NCI-H128 (cell line): ENCODE results near the gene GDF10.

ENCODE experiments used
- DNase-seq: peaks from one replicate; lab custom pipeline; 2025; ENCODE audit not compliant: unreplicated experiment; lab: John Stamatoyannopoulos, UW

Gene GDF10

GRCh38 chr10:47331954-47332353 is 32.0 kb downstream of the GDF10 start:
- DNase-seq, result no peak

- no peak for DNase-seq
Measured at GRCh38 chr10:47332371-47332770, 32.4 kb downstream of the GDF10 start.

GRCh38 chr10:47332946-47333345 is 32.9 kb downstream of the GDF10 start:
- no peak for DNase-seq

GRCh38 chr10:47333532-47333931 is 33.5 kb downstream of the GDF10 start:
- DNase-seq, result no peak

- DNase-seq, result no peak
Measured at GRCh38 chr10:47334466-47335295, 34.7 kb downstream of the GDF10 start.

GRCh38 chr10:47335906-47336305 is 35.9 kb downstream of the GDF10 start:
- no peak for DNase-seq

GRCh38 chr10:47336387-47337134 is 36.6 kb downstream of the GDF10 start:
- DNase-seq, result no peak

- DNase-seq, result no peak
Measured at GRCh38 chr10:47337310-47337709, 37.3 kb downstream of the GDF10 start.

GRCh38 chr10:47339186-47339735 is 39.3 kb downstream of the GDF10 start:
- DNase-seq, result no peak

- no peak for DNase-seq
Measured at GRCh38 chr10:47339759-47340607, 40.0 kb downstream of the GDF10 start.

- no peak for DNase-seq
Measured at GRCh38 chr10:47340608-47341170, 40.7 kb downstream of the GDF10 start.

GRCh38 chr10:47344996-47345870 is 45.2 kb downstream of the GDF10 start:
- no peak for DNase-seq

GRCh38 chr10:47346581-47347302 is 46.7 kb downstream of the GDF10 start:
- DNase-seq, result no peak

- DNase-seq, result no peak
Measured at GRCh38 chr10:47347303-47347675, 47.3 kb downstream of the GDF10 start.

GRCh38 chr10:47348138-47348651 is 48.2 kb downstream of the GDF10 start, which contains the start of gene RBP3:
Gene RBP3, plus strand, starts transcription at chr10:47348363. Its CDS starts 122 bp downstream, at chr10:47348485.
- DNase-seq, result no peak

GRCh38 chr10:47348661-47349470 is 48.9 kb downstream of the GDF10 start:
- DNase-seq, result no peak

GRCh38 chr10:47349516-47349915 is 49.5 kb downstream of the GDF10 start:
- DNase-seq, result no peak

- DNase-seq, result no peak
Measured at GRCh38 chr10:47349941-47350371, 50.0 kb downstream of the GDF10 start.
